MM.1S (cell line): ENCODE data around the gene GRB10.

Experiments
- EZH2 ChIP-seq: fragments of 300-600 bp; sonication (generic); optimal IDR thresholded peaks from 2 replicates; pipeline ENCODE3; 2017; ENCODE audit warnings: low read depth, mild to moderate bottlenecking, antibody characterized with exemption, low read length, mixed read lengths
- EZH2phosphoT487 ChIP-seq: fragments of 300-600 bp; sonication (generic); IDR thresholded peaks from 2 replicates; pipeline ENCODE4 v1.6.1; 2018; ENCODE audit warnings: antibody characterized with exemption, low read length
- TF ChIP-seq, protein P1 (sequence below): fragments of 300-600 bp; sonication (generic); IDR thresholded peaks from 2 replicates; pipeline ENCODE4 v1.5.1; 2016; ENCODE audit warnings: antibody characterized with exemption, low read length, mixed read lengths

DNA sequence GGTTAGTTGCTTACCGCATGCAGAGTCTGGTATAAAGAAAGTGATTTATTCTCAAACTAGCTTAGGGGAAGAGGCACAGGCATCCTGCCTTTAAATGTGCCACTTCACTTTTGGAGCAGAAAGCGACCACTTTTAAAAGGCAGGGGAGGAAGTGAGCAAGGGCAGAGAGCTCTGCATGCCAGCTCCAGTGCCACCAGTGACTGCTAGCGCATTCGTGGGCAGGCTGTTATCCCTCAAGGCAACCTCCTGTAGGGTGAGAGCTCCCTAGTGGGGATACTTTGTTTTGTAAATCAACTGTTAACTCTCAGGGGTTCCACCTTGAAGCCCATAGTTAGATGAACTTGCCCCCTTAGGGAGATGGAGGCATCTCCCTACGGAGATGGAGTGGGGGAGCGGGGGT, 29.4 kb upstream of the GRB10 start:
- TF ChIP-seq, protein P1, sequence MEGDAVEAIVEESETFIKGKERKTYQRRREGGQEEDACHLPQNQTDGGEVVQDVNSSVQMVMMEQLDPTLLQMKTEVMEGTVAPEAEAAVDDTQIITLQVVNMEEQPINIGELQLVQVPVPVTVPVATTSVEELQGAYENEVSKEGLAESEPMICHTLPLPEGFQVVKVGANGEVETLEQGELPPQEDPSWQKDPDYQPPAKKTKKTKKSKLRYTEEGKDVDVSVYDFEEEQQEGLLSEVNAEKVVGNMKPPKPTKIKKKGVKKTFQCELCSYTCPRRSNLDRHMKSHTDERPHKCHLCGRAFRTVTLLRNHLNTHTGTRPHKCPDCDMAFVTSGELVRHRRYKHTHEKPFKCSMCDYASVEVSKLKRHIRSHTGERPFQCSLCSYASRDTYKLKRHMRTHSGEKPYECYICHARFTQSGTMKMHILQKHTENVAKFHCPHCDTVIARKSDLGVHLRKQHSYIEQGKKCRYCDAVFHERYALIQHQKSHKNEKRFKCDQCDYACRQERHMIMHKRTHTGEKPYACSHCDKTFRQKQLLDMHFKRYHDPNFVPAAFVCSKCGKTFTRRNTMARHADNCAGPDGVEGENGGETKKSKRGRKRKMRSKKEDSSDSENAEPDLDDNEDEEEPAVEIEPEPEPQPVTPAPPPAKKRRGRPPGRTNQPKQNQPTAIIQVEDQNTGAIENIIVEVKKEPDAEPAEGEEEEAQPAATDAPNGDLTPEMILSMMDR, result no peak
- TF ChIP-seq EZH2 (no peak), EZH2phosphoT487 (no peak)
